WERI-Rb-1 (cell line): ENCODE data around the gene ATP2A3.

Experiments used
- DNase-seq: peaks from one replicate; pipeline ENCODE4 v3.0.0-alpha.2; 2020
- H3K27ac ChIP-seq: fragments of 250-450 bp; sonication (Bioruptor Pico); 2 replicates; pipeline ENCODE4 v1.5.1; 2020; ENCODE audit warnings: mild to moderate bottlenecking, moderate library complexity
- H3K27me3 ChIP-seq: fragments of 250-450 bp; sonication (Bioruptor Pico); 2 replicates; pipeline ENCODE4 v1.5.1; 2021; ENCODE audit warnings: mild to moderate bottlenecking, low read depth, moderate library complexity; ENCODE audit not compliant: insufficient read depth, severe bottlenecking
- H3K36me3 ChIP-seq: fragments of 250-450 bp; sonication (Bioruptor Pico); 2 replicates; pipeline ENCODE4 v1.5.1; 2020; ENCODE audit warnings: mild to moderate bottlenecking, moderate library complexity
- H3K4me3 ChIP-seq: 2 replicates; pipeline ENCODE4 v1.5.1; 2011; ENCODE audit warnings: low read depth, mild to moderate bottlenecking, control low read depth, low read length
- H3K9me3 ChIP-seq: fragments of 250-450 bp; sonication (Bioruptor Pico); 2 replicates; pipeline ENCODE4 v1.5.1; 2021; ENCODE audit warnings: mild to moderate bottlenecking, moderate library complexity; ENCODE audit not compliant: severe bottlenecking
- TF ChIP-seq, protein P1 (sequence below): IDR thresholded peaks from 2 replicates; pipeline ENCODE4 v1.5.1; 2011; ENCODE audit warnings: low read depth, mild to moderate bottlenecking, control low read depth, inconsistent platforms, low read length

ATP2A3 gene

DNA sequence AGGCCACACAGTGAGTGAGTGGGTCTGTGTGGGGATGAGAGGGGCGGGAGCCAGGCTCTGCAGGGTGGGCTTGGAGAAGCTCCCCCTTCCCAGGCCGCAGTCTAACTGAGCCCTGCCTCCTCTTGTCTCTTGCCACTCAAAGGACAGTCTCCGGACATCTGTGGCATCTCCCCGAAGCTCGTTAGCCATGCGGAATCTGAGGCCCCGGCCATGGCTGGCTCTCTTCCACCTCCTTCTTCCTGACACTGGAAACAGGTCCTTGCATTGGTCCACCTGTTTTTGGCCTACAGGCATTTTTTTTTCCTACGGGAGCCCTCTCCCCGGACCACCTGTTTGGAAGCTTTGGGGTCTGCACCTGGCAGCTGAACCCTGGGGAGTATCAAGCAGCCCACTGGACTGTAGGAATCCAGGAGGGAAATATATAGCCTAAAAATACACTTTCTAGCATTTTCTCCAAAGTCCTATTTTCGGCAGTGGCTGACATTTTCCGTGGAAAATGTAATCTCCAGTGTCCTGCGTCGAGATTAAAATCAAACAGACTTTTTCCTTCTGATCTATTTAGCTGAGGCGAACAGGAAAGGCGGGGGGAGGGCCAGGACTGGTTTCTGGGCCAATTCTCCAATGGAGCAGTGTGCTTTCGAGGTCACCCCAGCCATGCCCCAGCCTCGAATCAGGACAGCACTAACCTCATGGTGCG lies 9.1 kb downstream of the ATP2A3 start:
- DNase-seq: no peak
- TF ChIP-seq, protein P1, sequence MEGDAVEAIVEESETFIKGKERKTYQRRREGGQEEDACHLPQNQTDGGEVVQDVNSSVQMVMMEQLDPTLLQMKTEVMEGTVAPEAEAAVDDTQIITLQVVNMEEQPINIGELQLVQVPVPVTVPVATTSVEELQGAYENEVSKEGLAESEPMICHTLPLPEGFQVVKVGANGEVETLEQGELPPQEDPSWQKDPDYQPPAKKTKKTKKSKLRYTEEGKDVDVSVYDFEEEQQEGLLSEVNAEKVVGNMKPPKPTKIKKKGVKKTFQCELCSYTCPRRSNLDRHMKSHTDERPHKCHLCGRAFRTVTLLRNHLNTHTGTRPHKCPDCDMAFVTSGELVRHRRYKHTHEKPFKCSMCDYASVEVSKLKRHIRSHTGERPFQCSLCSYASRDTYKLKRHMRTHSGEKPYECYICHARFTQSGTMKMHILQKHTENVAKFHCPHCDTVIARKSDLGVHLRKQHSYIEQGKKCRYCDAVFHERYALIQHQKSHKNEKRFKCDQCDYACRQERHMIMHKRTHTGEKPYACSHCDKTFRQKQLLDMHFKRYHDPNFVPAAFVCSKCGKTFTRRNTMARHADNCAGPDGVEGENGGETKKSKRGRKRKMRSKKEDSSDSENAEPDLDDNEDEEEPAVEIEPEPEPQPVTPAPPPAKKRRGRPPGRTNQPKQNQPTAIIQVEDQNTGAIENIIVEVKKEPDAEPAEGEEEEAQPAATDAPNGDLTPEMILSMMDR: no peak
- Histone ChIP-seq H3K4me3 (no peak overlapping the region), H3K9me3 (no peaks in the 10 kb centered on the region), H3K27me3 (no peaks in the 10 kb centered on the region), H3K36me3 (no peaks in the 10 kb centered on the region), H3K27ac (no peak overlapping the region)

DNA sequence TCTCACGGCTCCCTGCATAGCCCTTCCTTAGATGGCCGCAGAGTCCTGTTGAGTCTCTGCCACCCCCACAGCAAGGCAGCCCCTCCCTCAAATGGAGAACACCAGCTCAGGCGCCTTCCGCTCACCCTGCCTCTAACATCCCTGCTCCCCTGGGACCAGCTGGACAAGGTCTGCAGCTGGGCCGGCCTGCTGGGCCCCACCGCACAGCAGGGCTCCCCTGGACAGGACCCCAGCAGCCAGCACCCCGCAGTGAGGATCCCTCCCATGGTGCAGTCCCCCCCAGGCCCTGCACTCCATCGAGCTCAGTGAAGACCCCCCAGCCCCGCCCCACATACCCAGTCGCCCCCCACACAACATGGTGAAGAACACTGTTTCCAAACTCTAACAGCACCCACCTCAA lies 10.2 kb downstream of the ATP2A3 start:
- TF ChIP-seq, protein P1: no peak
- no peak for DNase-seq
- Histone ChIP-seq H3K27me3 (no peaks in the 10 kb centered on the region), H3K36me3 (no peaks in the 10 kb centered on the region), H3K9me3 (no peaks in the 10 kb centered on the region), H3K4me3 (no peak overlapping the region), H3K27ac (no peak overlapping the region)

DNA sequence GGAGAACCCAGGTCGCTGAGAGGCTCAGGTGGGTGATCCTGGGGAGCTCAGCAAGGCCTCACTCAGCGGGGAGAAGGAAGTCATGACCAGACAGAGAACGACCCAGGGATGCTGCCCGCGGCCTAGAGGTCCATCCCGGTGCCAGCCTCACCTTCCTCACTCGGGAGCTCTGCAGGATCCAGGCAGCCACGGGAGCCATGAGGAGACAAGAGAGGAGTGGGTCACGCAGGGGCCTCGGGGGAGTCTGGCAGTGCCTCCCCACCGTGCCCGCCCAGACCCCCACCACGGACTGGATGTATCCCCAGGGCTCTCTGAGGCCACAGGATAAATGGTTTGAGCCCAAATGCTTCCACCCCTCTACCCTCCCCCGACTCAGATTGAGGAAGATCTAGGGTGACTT lies 10.7 kb downstream of the ATP2A3 start:
- H3K27me3 ChIP-seq: no peaks in the 10 kb centered on the region
- no peak overlapping the region for H3K27ac ChIP-seq
- H3K9me3 ChIP-seq: no peaks in the 10 kb centered on the region
- no peak for DNase-seq
- no peak overlapping the region for H3K4me3 ChIP-seq
- H3K36me3 ChIP-seq: no peaks in the 10 kb centered on the region
- TF ChIP-seq, protein P1: no peak

DNA sequence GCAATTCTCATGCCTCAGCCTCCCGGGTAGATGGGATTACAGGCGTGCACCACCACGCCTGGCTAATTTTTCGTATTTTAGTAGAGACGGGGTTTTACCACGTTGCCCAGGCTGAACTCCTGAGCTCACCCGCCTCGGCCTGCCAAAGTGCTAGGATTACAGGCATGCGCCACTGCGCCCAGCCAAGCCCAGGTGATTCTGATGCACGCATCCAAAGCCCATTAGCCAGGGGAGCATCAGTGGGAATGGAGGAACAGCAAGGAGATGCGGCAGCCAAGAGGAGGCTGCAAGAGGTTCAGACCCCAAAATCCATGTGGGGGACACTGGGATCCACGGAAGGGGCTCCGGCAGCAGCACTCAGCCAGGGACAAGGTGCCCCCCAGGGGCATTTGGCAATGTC lies 12.1 kb downstream of the ATP2A3 start:
- TF ChIP-seq, protein P1: no peak
- H3K36me3 ChIP-seq: no peaks in the 10 kb centered on the region
- no peaks in the 10 kb centered on the region for H3K27me3 ChIP-seq
- H3K9me3 ChIP-seq: no peaks in the 10 kb centered on the region
- DNase-seq: no peak
- H3K27ac ChIP-seq: no peak overlapping the region
- H3K4me3 ChIP-seq: no peak overlapping the region

DNA sequence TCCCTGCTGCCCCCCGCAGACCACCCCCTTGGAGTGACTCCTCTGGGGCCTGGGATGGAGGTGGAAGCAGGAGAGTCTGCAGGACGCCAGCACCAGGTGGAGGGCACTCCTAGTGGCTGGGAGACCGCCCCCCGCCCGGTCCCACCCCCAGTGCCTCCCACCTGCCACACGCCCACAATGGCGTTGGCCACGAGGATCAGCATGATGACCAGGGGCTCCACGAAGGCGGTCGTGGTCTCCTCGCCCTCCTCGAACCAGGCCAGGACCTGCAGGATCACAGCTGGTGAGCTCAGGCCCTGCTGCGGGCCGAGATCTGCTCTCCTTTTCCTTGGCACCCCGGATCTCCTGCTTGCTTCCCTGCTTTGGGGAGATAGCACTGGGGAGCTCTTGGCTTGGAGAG lies 12.8 kb downstream of the ATP2A3 start:
- H3K27me3 ChIP-seq: no peaks in the 10 kb centered on the region
- no peaks in the 10 kb centered on the region for H3K36me3 ChIP-seq
- H3K27ac ChIP-seq: no peak overlapping the region
- H3K4me3 ChIP-seq: no peak overlapping the region
- TF ChIP-seq, protein P1: no peak
- DNase-seq: no peak
- no peaks in the 10 kb centered on the region for H3K9me3 ChIP-seq

DNA sequence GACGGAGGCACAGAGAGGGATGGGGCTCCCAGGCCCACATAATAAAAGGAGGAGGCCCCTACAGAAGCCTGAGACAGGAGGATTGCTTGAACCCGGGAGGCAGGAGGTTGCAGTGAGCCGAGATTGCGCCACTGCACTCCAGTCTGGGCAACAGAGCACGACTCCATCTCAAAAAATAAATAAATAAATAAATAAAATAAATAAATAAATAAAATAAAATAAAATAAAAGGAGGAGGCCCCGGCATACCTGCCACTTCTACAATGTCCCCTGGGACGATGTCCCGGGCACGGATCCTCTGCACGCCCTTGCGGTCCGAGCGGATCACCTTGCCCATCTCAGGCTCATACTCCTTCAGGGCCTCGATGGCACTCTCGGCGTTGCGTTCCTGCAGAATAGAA lies 13.2 kb downstream of the ATP2A3 start:
- Histone ChIP-seq H3K9me3 (no peaks in the 10 kb centered on the region), H3K4me3 (no peak overlapping the region), H3K36me3 (no peaks in the 10 kb centered on the region), H3K27me3 (no peaks in the 10 kb centered on the region), H3K27ac (no peak overlapping the region)
- no peak for DNase-seq
- TF ChIP-seq, protein P1: no peak
